GM03348 (cell line): ENCODE results near the gene CD274.
A peak's percentile ranks its signal among the peaks of the same experiment; 100 is the strongest.
"Not testable (repeated sequence)": the region's sequence is repeated elsewhere in the genome, so short reads cannot be mapped to it uniquely, and the experiment has no call there.

ENCODE experiments used
- DNase-seq: peaks from one replicate; pipeline ENCODE4 v3.0.0; 2012; ENCODE audit warnings: low spot score

Gene CD274

GRCh38 chr9:5438301-5439162 is 11.8 kb upstream of the CD274 start:
- DNase-seq, result no peak

GRCh38 chr9:5440426-5440825 is 9.9 kb upstream of the CD274 start:
- no peak for DNase-seq

DNA sequence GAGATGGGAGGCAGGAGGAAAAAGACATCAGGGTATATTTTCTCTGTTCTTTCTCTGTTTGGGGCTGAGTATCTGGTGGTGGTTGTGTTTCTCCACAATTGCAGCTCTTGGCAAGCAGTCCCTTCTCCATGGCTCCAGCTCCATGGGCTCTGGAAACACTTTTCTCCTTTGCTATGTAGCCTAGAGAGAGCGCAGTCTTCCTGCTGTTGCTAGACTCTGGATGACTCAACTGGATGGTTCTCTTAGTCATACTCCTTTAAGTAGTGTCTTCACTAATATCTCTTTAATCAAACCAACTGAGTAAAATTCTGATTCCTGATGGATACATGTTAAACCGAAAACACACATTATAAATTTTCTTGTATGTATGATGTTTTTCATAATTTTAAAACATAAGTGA is 9.3 kb upstream of the CD274 start:
- DNase-seq, result no peak

DNA sequence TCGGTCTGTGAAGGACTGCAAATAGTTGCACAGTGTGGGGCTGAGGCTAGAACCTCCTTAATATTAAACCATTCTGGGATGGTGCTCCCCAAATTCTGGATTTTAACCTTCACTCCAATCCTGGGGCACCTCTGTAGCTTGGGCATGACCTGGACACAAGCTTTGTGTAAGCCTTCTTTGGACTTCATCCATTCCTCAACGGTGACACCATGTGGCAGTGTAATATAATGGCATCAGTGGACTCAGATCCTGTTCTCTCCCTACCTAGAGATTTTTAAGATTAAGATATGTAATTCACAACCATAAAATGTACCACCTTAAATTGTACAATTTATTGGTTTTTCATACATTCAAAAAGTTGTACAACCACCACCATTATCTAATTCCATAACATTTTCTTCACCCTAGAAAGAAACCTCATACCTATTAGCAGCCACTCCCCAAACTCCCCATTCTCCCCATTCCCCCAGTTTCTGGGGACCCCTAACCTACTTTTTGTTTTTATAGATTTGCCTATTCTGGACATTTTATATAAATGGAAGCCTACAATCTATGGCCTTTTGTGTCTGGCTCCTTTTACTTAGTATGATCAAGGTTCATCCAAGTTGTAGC is 7.8 kb upstream of the CD274 start:
- peak; percentile 48 for DNase-seq

DNA sequence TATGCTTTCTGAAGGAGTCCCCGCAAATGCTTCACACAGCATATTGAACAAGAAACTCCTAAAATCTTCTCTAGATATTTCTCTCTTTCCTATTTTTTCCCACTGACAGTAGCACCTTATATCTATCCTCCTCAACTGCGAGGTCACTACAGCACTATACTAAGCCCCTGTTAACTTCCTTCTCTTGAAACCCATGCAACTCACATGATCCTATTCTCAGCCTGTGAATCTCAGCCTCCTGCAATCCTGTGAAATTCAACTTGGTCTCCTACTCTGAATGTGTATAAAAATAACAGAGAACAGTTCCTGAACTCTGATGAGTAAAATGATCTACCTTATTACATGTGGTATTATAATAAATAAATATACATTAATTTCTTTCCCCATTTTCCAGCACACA is 6.5 kb upstream of the CD274 start:
- no peak for DNase-seq

DNA sequence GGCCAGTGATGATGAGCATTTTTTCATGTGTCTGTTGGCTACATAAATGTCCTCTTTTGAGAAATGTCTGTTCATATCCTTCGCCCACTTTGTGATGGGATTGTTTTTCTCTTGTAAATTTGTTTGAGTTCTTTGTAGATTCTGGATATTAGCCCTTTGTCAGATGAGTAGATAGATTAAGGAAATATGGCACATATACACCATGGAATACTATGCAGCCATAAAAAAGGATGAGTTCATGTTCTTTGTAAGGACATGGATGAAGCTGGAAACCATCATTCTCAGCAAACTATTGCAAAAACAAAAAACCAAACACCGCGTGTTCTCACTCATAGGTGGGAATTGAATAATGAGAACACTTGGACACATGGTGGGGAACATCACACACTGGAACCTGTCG is 5.2 kb upstream of the CD274 start:
- DNase-seq, result not testable (repeated sequence)

GRCh38 chr9:5445886-5446285 is 4.5 kb upstream of the CD274 start:
- no peak for DNase-seq

GRCh38 chr9:5446451-5447236 is 3.7 kb upstream of the CD274 start:
- no peak for DNase-seq

DNA sequence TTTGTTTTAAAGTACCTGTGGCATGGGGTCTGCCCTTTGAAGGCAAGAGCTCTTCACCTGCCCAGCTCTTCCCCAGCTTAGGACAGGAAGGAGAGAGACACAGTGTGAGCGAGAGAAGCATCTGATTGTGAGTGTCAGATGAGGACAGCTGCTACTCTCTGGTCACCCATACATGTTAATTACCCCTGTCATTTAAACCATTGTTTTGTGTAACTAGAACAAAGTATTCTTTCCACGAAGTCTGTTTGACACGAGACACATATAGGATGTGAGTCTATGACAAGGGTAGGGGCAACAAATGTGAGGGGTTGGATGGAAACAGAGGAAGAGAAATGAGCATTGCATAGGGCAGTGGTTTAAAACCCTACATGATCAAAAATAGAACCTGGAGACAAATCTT is 3.0 kb upstream of the CD274 start:
- no peak for DNase-seq

- no peak for DNase-seq
Measured at GRCh38 chr9:5448016-5448415, 2.3 kb upstream of the CD274 start.

DNA sequence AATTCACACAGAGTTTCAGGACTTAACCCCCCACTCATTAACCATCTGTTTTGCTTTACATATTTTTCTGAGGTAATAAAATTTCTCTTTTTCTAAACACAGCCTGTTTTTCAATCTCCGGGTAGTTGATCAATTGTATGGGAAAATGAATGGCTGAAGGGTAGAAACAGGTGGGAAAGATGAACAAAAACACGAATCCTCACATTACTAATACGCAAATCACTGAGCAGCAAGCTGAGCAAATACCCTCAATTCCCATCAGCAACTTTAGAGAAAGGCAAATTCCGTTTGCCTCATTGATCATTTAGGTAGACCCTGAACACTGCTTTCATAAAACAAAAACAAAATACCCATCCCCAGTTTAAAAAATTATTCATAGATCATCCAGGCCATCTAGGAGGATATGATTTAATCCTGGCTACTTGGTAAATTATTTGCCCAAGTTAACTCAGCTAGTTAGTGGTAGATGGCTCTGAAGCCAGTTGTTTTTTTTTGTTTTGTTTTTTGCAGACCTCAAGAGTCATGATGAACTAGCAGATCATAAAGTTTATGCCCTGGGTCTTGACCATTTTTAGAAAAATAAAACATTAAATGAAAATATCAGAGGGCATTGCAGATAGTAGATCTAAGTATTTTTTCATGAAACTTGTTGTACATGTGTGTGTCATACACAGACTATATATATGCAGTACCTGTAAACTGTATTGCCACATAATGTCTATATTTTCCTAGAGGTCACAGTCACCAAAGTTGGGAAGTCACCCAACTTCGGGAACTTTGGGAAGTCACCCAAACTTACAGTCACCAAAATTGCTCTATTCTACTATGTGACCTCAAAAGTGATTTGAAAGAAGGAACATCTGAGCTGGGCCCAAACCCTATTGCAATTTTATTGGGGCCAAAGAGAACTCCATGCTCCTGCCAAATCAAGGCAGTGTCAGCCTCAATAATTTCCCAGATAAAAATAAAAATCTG is 1.6 kb upstream of the CD274 start:
- no peak for DNase-seq

DNA sequence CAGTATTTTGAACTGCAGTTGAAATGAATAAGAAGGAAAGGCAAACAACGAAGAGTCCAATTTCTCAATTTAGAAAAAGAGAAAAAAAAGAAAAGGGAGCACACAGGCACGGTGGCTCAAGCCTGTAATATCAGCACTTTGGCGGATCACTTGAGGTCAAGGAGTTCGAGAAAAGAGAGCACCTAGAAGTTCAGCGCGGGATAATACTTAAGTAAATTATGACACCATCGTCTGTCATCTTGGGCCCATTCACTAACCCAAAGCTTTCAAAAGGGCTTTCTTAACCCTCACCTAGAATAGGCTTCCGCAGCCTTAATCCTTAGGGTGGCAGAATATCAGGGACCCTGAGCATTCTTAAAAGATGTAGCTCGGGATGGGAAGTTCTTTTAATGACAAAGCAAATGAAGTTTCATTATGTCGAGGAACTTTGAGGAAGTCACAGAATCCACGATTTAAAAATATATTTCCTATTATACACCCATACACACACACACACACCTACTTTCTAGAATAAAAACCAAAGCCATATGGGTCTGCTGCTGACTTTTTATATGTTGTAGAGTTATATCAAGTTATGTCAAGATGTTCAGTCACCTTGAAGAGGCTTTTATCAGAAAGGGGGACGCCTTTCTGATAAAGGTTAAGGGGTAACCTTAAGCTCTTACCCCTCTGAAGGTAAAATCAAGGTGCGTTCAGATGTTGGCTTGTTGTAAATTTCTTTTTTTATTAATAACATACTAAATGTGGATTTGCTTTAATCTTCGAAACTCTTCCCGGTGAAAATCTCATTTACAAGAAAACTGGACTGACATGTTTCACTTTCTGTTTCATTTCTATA is 602 bp upstream of the CD274 start:
- no peak for DNase-seq

GRCh38 chr9:5452286-5452609 is 1.9 kb downstream of the CD274 start:
- DNase-seq, result no peak

- no peak for DNase-seq
Measured at GRCh38 chr9:5453004-5453403, 2.7 kb downstream of the CD274 start.

- DNase-seq, result no peak
Measured at GRCh38 chr9:5453673-5454072, 3.3 kb downstream of the CD274 start.

- DNase-seq, result peak; percentile 45
Measured at GRCh38 chr9:5455181-5455580, 4.8 kb downstream of the CD274 start.

DNA sequence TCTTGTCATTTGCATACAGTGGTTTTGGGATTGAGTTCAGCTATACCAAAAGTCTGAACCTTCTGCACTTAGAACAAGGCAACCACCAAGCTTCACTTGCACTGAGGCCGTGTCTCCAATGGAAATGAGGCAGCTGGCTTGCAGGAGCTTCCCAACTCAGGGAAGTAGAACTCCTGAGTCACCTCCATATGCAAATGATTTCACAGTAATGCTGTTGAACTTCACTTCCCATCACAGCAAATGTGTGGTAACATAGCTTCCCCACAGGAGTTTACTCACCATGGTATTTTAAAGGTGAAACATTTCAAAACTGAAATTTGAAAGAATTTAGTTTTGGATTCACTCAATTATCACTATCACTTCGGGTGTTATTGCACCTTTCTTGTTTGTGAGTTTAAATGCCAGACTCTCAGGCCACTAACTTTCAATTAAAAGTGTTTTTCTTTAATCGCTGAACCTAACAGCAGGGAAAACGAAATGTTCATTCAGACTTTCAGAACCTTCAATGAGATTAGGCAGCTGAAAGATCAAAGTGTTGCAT is 9.0 kb downstream of the CD274 start:
- DNase-seq, result no peak

- DNase-seq, result no peak
Measured at GRCh38 chr9:5460157-5460556, 9.8 kb downstream of the CD274 start.

- DNase-seq, result not testable (repeated sequence)
Measured at GRCh38 chr9:5464831-5465330, 14.5 kb downstream of the CD274 start.

DNA sequence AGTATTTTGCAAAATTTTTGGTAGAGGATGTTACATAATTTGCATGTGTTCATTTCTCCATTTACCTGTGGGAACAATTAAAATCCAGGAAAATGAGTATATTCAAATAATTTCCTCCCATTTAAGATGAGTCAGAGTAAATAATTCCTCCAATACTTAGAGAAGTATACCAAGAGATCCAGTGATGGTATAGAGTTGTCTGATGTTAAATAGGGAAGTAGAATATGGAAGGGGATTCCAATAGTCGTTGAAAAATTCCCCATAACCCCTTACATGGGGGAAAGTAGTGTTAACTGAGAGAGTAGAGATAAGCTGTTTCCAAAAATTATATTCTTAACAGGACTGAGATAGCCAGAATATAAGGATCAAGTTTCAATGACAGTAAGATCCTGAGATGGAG is 15.7 kb downstream of the CD274 start:
- DNase-seq, result no peak

DNA sequence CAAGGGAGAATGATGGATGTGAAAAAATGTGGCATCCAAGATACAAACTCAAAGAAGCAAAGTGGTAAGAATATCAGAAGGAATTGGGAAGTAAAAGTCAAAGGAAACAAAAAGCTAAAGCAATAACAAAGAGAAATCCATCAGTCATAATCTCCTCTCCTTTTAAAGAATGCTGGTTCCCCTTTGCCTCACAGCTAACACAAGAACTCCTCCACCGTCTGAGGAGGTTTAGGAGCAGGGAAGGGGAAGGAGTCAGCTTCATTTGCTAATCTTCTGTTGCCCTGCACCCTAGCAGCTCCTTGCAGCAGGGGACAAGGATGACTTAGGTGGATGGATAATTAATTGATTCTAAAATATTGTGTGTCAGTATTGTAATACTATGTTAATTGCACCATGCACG is 16.4 kb downstream of the CD274 start:
- DNase-seq, result no peak
